ENCODE measurements around the gene DUSP7. TPM values are rescaled to one million over a fixed set of nuclear protein-coding genes. Genes with fewer than 3 reads are reported as not detected.

DUSP7 gene
- total RNA-seq, 6 experiments from 2014 or later, result 31.7 to 43.3 (median 37.4) TPM

DNA sequence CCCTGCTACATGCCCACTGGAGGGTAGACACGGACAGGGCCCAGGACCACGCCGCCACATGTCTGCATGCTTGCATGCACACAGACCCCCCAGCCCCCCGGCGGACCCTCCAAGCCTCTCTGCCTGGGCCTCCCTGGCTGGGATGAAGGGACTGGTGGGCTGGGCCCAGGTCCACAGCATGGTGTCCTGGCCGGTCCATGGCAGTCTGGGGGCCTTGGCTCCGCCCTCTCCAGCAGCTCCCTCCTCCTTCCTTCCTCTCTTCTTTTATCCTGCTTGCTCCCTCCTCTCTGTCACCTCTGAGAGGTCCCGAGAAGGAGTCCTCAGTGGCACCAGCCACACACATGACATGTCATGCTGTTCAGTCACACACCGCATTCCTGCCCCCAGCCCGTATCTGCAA is 24.5 kb downstream of the DUSP7 start:
- H3K9me3 Mint-ChIP-seq, result peaks cover 20% of the 10 kb centered on the region
- TF ChIP-seq, protein P1, sequence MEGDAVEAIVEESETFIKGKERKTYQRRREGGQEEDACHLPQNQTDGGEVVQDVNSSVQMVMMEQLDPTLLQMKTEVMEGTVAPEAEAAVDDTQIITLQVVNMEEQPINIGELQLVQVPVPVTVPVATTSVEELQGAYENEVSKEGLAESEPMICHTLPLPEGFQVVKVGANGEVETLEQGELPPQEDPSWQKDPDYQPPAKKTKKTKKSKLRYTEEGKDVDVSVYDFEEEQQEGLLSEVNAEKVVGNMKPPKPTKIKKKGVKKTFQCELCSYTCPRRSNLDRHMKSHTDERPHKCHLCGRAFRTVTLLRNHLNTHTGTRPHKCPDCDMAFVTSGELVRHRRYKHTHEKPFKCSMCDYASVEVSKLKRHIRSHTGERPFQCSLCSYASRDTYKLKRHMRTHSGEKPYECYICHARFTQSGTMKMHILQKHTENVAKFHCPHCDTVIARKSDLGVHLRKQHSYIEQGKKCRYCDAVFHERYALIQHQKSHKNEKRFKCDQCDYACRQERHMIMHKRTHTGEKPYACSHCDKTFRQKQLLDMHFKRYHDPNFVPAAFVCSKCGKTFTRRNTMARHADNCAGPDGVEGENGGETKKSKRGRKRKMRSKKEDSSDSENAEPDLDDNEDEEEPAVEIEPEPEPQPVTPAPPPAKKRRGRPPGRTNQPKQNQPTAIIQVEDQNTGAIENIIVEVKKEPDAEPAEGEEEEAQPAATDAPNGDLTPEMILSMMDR (IDR thresholded peaks at IDR 0.05), result no peak
- H3K4me1 Mint-ChIP-seq (ENCODE audit: low read depth), result no peaks in the 10 kb centered on the region
- no peak overlapping the region for H3K27ac Mint-ChIP-seq
- no peak for DNase-seq
- no peaks in the 10 kb centered on the region; the same call in 1 of the 2 replicates for H3K27me3 Mint-ChIP-seq (ENCODE audit: insufficient read depth)
- H3K4me3 Mint-ChIP-seq, result no peak overlapping the region
- H3K36me3 Mint-ChIP-seq (ENCODE audit: low read depth), result no peaks in the 10 kb centered on the region

DNA sequence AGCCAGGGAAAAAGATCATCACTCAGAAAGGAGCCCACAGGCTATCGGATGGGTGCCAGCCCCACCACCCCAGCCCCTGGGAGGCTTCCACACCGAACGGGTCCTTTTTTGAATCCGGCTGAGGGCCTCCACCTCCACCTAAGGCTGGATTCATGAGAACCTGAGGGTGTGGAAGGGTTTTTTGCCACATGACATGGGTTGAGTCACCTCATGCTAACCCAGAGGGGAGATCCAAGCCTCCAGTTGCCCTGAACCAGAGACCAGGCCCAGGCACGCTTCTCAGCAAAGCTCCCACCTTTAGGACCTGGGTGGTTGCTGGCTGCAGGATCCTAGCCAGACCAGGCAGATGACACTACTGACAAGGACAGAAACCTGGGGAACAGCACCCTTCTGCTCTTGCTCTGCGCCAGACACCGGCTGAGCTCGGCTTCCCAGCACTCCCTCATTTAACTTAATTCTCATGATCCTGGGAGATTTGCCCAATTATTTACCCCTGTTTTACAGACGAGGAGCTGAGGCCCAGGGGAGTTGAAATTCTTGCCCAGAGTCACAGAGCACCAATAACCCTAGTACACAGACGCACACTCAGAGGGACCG is 25.6 kb downstream of the DUSP7 start:
- peaks cover 20% of the 10 kb centered on the region for H3K9me3 Mint-ChIP-seq
- peaks cover 6% of the 10 kb centered on the region; the same call in 1 of the 2 replicates for H3K4me1 Mint-ChIP-seq (ENCODE audit: low read depth)
- TF ChIP-seq, protein P1 (IDR thresholded peaks at IDR 0.05), result no peak
- no peak overlapping the region for H3K4me3 Mint-ChIP-seq
- H3K36me3 Mint-ChIP-seq (ENCODE audit: low read depth), result no peaks in the 10 kb centered on the region
- H3K27ac Mint-ChIP-seq, result no peak overlapping the region
- no peak for DNase-seq
- no peaks in the 10 kb centered on the region; the same call in 1 of the 2 replicates for H3K27me3 Mint-ChIP-seq (ENCODE audit: insufficient read depth)

DNA sequence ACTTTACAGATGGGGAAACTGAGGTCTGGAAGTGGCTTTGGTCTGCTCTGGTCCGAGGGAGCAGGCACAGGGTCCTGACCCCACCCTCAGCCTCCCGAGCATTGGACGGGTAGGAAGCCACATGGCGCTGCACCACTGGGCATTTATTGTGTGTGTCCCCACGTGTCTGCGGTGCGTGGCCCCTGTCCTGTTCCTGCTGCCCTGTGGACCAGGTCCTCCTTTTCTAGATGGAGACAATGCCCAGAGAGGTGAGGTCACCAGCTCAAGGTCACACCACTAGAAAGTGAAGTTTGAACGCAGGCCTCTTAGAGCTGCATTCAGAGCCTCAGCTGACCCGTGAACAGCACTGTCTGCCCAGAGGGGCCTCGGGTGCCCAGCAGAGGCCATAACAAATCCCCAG is 26.8 kb downstream of the DUSP7 start:
- no peaks in the 10 kb centered on the region for H3K36me3 Mint-ChIP-seq (ENCODE audit: low read depth)
- H3K27ac Mint-ChIP-seq, result no peak overlapping the region
- DNase-seq, result no peak
- TF ChIP-seq, protein P1 (IDR thresholded peaks at IDR 0.05), result no peak
- H3K4me1 Mint-ChIP-seq (ENCODE audit: low read depth), result peaks cover 6% of the 10 kb centered on the region; the same call in 1 of the 2 replicates
- no peak overlapping the region for H3K4me3 Mint-ChIP-seq
- H3K9me3 Mint-ChIP-seq, result peaks cover 20% of the 10 kb centered on the region
- no peaks in the 10 kb centered on the region; the same call in 1 of the 2 replicates for H3K27me3 Mint-ChIP-seq (ENCODE audit: insufficient read depth)

DNA sequence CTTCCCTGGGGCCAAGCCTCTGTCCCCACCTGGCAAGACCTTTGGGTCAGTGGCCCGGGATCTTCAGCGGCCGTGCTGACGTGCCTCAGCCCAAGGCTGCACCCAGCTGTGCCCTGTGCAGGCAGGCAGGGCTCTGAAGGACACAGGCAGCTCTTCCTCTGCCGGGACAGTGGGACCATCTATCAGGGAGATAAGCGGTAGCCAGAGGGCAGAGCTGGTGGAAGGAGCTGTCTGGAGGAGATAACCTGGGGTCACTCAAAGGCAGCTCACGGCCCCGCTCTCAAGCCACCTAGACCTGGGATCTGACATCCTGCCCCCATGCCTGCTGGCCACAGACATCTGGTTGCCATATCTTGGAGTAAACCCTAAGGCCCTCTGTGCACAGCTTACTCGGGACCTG is 27.3 kb downstream of the DUSP7 start:
- H3K4me3 Mint-ChIP-seq, result no peak overlapping the region
- H3K27ac Mint-ChIP-seq, result no peak overlapping the region
- H3K36me3 Mint-ChIP-seq (ENCODE audit: low read depth), result no peaks in the 10 kb centered on the region
- no peak for DNase-seq
- peaks cover 6% of the 10 kb centered on the region; the same call in 1 of the 2 replicates for H3K4me1 Mint-ChIP-seq (ENCODE audit: low read depth)
- peaks cover 20% of the 10 kb centered on the region for H3K9me3 Mint-ChIP-seq
- TF ChIP-seq, protein P1 (IDR thresholded peaks at IDR 0.05), result no peak
- no peaks in the 10 kb centered on the region; the same call in 1 of the 2 replicates for H3K27me3 Mint-ChIP-seq (ENCODE audit: insufficient read depth)

GRCh38 chr3:52028572-52028971 is 27.8 kb downstream of the DUSP7 start:
- H3K9me3 Mint-ChIP-seq, result peaks cover 20% of the 10 kb centered on the region
- no peak overlapping the region for H3K4me3 Mint-ChIP-seq
- no peaks in the 10 kb centered on the region for H3K36me3 Mint-ChIP-seq (ENCODE audit: low read depth)
- TF ChIP-seq, protein P1 (IDR thresholded peaks at IDR 0.05), result no peak
- no peaks in the 10 kb centered on the region; the same call in 1 of the 2 replicates for H3K27me3 Mint-ChIP-seq (ENCODE audit: insufficient read depth)
- DNase-seq, result no peak
- H3K4me1 Mint-ChIP-seq (ENCODE audit: low read depth), result peaks cover 6% of the 10 kb centered on the region; the same call in 1 of the 2 replicates
- no peak overlapping the region for H3K27ac Mint-ChIP-seq

All from HFFc6 (cell line).